Activated naive CD4-positive, alpha-beta T cell treated with anti-CD3 and anti-CD28 coated beads, Interleukin-2, amount 10 ng/mL, durations not matched to agents 7 days and 5 days (primary cell): Measurements from ENCODE around the gene ANKRD11.
"Not testable (repeated sequence)": the region's sequence is repeated elsewhere in the genome, so short reads cannot be mapped to it uniquely, and the experiment has no call there.

ENCODE experiments used
- CTCF ChIA-PET: fragments of 350-600 bp; sonication (Branson Sonifier 250); formaldehyde crosslinking; loops from one replicate; lab custom pipeline; 2021; ENCODE audit warnings: antibody characterized with exemption; lab: Charles Lee
- DNase-seq: peaks from one replicate; pipeline ENCODE4 v3.0.0-alpha.2; 2020
- H3K27ac Mint-ChIP-seq: one replicate; pipeline ENCODE4 v1.8.0; 2021; ENCODE audit warnings: mild to moderate bottlenecking, moderate library complexity, mixed read lengths
- H3K27me3 Mint-ChIP-seq: one replicate; pipeline ENCODE4 v1.8.0; 2021; ENCODE audit warnings: mild to moderate bottlenecking, mixed read lengths
- H3K36me3 Mint-ChIP-seq: one replicate; pipeline ENCODE4 v1.8.0; 2021; ENCODE audit warnings: mixed read lengths
- H3K4me1 Mint-ChIP-seq: one replicate; pipeline ENCODE4 v1.8.0; 2021; ENCODE audit warnings: mixed read lengths
- H3K4me3 Mint-ChIP-seq: one replicate; pipeline ENCODE4 v1.8.0; 2021; ENCODE audit warnings: mild to moderate bottlenecking, moderate library complexity, mixed read lengths
- H3K9me3 Mint-ChIP-seq: one replicate; pipeline ENCODE4 v1.8.0; 2021; ENCODE audit warnings: mixed read lengths

The ANKRD11 gene

GRCh38 chr16:89433363-89433984 lies 56.9 kb downstream of the ANKRD11 start:
- peaks cover 23% of the 10 kb centered on the region for H3K36me3 Mint-ChIP-seq
- CTCF ChIA-PET: interaction anchor here (1.3 kb wide), 1 partner anchor 11 kb away, joined by 3 read pairs; no protein-coding TSS in a partner anchor

GRCh38 chr16:89431630-89432029 lies 58.7 kb downstream of the ANKRD11 start:
- no peak for DNase-seq
- CTCF ChIA-PET: no interaction called here
- Mint-ChIP-seq H3K9me3 (no peaks in the 10 kb centered on the region), H3K4me3 (no peak overlapping the region), H3K27me3 (no peaks in the 10 kb centered on the region), H3K27ac (no peak overlapping the region), H3K4me1 (peaks cover 13% of the 10 kb centered on the region), H3K36me3 (peaks cover 17% of the 10 kb centered on the region)

More at GRCh38 chr16:89433363-89433984, 56.9 kb downstream of the ANKRD11 start:
- DNase-seq, H3K27ac Mint-ChIP-seq, H3K4me3 Mint-ChIP-seq, H3K9me3 Mint-ChIP-seq, H3K27me3 Mint-ChIP-seq: not testable (repeated sequence)
- H3K4me1 Mint-ChIP-seq: peaks cover 21% of the 10 kb centered on the region

GRCh38 chr16:89431158-89431584 lies 59.2 kb downstream of the ANKRD11 start:
- CTCF ChIA-PET: no interaction called here
- Mint-ChIP-seq H3K27ac (no peak overlapping the region), H3K4me3 (no peak overlapping the region), H3K36me3 (peaks cover 19% of the 10 kb centered on the region), H3K4me1 (peaks cover 18% of the 10 kb centered on the region), H3K9me3 (no peaks in the 10 kb centered on the region), H3K27me3 (no peaks in the 10 kb centered on the region)
- DNase-seq: no peak

- Mint-ChIP-seq H3K4me1 (peaks cover 23% of the 10 kb centered on the region), H3K27me3 (no peaks in the 10 kb centered on the region), H3K4me3 (no peak overlapping the region), H3K36me3 (peaks cover 21% of the 10 kb centered on the region), H3K9me3 (no peaks in the 10 kb centered on the region), H3K27ac (no peak overlapping the region)
- CTCF ChIA-PET: no interaction called here
- DNase-seq: no peak
These were observed 59.8 kb downstream of the ANKRD11 start for GRCh38 chr16:89430436-89431157.

- H3K27me3 Mint-ChIP-seq, CTCF ChIA-PET, H3K9me3 Mint-ChIP-seq, DNase-seq, H3K27ac Mint-ChIP-seq, H3K4me3 Mint-ChIP-seq: not testable (repeated sequence)
- H3K36me3 Mint-ChIP-seq: peaks cover 23% of the 10 kb centered on the region
- H3K4me1 Mint-ChIP-seq: peaks cover 43% of the 10 kb centered on the region
These were observed 61.8 kb downstream of the ANKRD11 start for GRCh38 chr16:89428605-89429004.

- no peaks in the 10 kb centered on the region for H3K27me3 Mint-ChIP-seq
- H3K9me3 Mint-ChIP-seq: no peaks in the 10 kb centered on the region
- peaks cover 30% of the 10 kb centered on the region for H3K36me3 Mint-ChIP-seq
- no peak for DNase-seq
- CTCF ChIA-PET: no interaction called here
- H3K27ac Mint-ChIP-seq: peak overlapping the region; percentile 54
- H3K4me3 Mint-ChIP-seq: no peak overlapping the region
- H3K4me1 Mint-ChIP-seq: peaks cover 60% of the 10 kb centered on the region
These were observed 63.4 kb downstream of the ANKRD11 start for GRCh38 chr16:89426736-89427530.

- H3K36me3 Mint-ChIP-seq: peaks cover 32% of the 10 kb centered on the region
- no peaks in the 10 kb centered on the region for H3K27me3 Mint-ChIP-seq
- CTCF ChIA-PET: no interaction called here
- DNase-seq: no peak
- no peak overlapping the region for H3K27ac Mint-ChIP-seq
- no peaks in the 10 kb centered on the region for H3K9me3 Mint-ChIP-seq
- peaks cover 66% of the 10 kb centered on the region for H3K4me1 Mint-ChIP-seq
- no peak overlapping the region for H3K4me3 Mint-ChIP-seq
These were observed 64.8 kb downstream of the ANKRD11 start for GRCh38 chr16:89425523-89425922.

GRCh38 chr16:89423681-89424260 lies 66.6 kb downstream of the ANKRD11 start:
- H3K4me3 Mint-ChIP-seq: no peak overlapping the region

GRCh38 chr16:89422905-89423630 lies 67.3 kb downstream of the ANKRD11 start:
- H3K27ac Mint-ChIP-seq: peak overlapping the region; percentile 79
- DNase-seq: peak; percentile 46
- peaks cover 36% of the 10 kb centered on the region for H3K36me3 Mint-ChIP-seq
- H3K9me3 Mint-ChIP-seq: no peaks in the 10 kb centered on the region
- CTCF ChIA-PET: interaction anchor here (0.7 kb wide), 1 partner anchor 10 kb away, joined by 3 read pairs; no protein-coding TSS in a partner anchor
- no peak overlapping the region for H3K4me3 Mint-ChIP-seq
- H3K27me3 Mint-ChIP-seq: no peaks in the 10 kb centered on the region
- peaks cover 81% of the 10 kb centered on the region for H3K4me1 Mint-ChIP-seq

More at GRCh38 chr16:89423681-89424260, 66.6 kb downstream of the ANKRD11 start:
- Mint-ChIP-seq H3K9me3 (no peaks in the 10 kb centered on the region), H3K27me3 (no peaks in the 10 kb centered on the region), H3K36me3 (peaks cover 32% of the 10 kb centered on the region), H3K4me1 (peaks cover 77% of the 10 kb centered on the region), H3K27ac (peak overlapping the region; percentile 79)
- no peak for DNase-seq
- CTCF ChIA-PET: no interaction called here

- CTCF ChIA-PET: interaction anchor here (0.7 kb wide), 1 partner anchor 11 kb away, joined by 3 read pairs; no protein-coding TSS in a partner anchor
- H3K4me3 Mint-ChIP-seq: peak overlapping the region; percentile 10
- H3K27ac Mint-ChIP-seq: peak overlapping the region; percentile 79
- no peak for DNase-seq
- H3K9me3 Mint-ChIP-seq: no peaks in the 10 kb centered on the region
- peaks cover 82% of the 10 kb centered on the region for H3K4me1 Mint-ChIP-seq
- H3K36me3 Mint-ChIP-seq: peaks cover 38% of the 10 kb centered on the region
- H3K27me3 Mint-ChIP-seq: no peaks in the 10 kb centered on the region
These were observed 67.8 kb downstream of the ANKRD11 start for GRCh38 chr16:89422527-89422904.

- not testable (repeated sequence) for H3K9me3 Mint-ChIP-seq, DNase-seq, H3K27ac Mint-ChIP-seq, H3K4me3 Mint-ChIP-seq, H3K27me3 Mint-ChIP-seq
- peaks cover 39% of the 10 kb centered on the region for H3K36me3 Mint-ChIP-seq
- CTCF ChIA-PET: interaction anchor here (0.9 kb wide), 1 partner anchor 28 kb away, joined by 3 read pairs; no protein-coding TSS in a partner anchor
- H3K4me1 Mint-ChIP-seq: peaks cover 75% of the 10 kb centered on the region
These were observed 69.1 kb downstream of the ANKRD11 start for GRCh38 chr16:89421300-89421699.

- no peak for DNase-seq
- Mint-ChIP-seq H3K4me3 (no peak overlapping the region), H3K4me1 (peaks cover 68% of the 10 kb centered on the region), H3K27ac (peak overlapping the region; percentile 84), H3K36me3 (peaks cover 38% of the 10 kb centered on the region), H3K27me3 (no peaks in the 10 kb centered on the region), H3K9me3 (no peaks in the 10 kb centered on the region)
- CTCF ChIA-PET: interaction anchor here (0.9 kb wide), 2 partner anchors 22 to 27 kb away, joined by 3 read pairs; no protein-coding TSS in a partner anchor
These were observed 70.2 kb downstream of the ANKRD11 start for GRCh38 chr16:89420204-89420603.

GRCh38 chr16:89418352-89418751 lies 72.0 kb downstream of the ANKRD11 start:
- Mint-ChIP-seq H3K36me3 (peaks cover 26% of the 10 kb centered on the region), H3K4me1 (peaks cover 58% of the 10 kb centered on the region), H3K4me3 (no peak overlapping the region), H3K27ac (no peak overlapping the region), H3K9me3 (no peaks in the 10 kb centered on the region), H3K27me3 (no peaks in the 10 kb centered on the region)
- DNase-seq: no peak
- CTCF ChIA-PET: no interaction called here
